Trophoblast cell (in vitro differentiated cells and primary cell): ENCODE measurements around the gene CLEC16A.

Source experiments
- DNase-seq, 2 donors: peaks; one replicate each; pipeline ENCODE4 v3.0.0-alpha.2; 2016
- H2AFZ ChIP-seq: 2 replicates; pipeline ENCODE4 v1.6.1; 2013; ENCODE audit warnings: low read length, moderate library complexity, mild to moderate bottlenecking; ENCODE audit not compliant: insufficient read depth, poor library complexity
- H2AK5ac ChIP-seq: 2 replicates; pipeline ENCODE4 v1.6.1; 2013; ENCODE audit warnings: mild to moderate bottlenecking, low read length
- H2BK120ac ChIP-seq: 2 replicates; pipeline ENCODE4 v1.6.1; 2013; ENCODE audit warnings: low read length, mild to moderate bottlenecking, moderate library complexity; ENCODE audit not compliant: insufficient read depth, poor library complexity
- H2BK12ac ChIP-seq: 2 replicates; pipeline ENCODE4 v1.6.1; 2013; ENCODE audit warnings: mild to moderate bottlenecking, low read length, moderate library complexity
- H2BK5ac ChIP-seq: 2 replicates; pipeline ENCODE4 v1.6.1; 2013; ENCODE audit warnings: low read length, low read depth, moderate library complexity, mild to moderate bottlenecking; ENCODE audit not compliant: poor library complexity
- H3K14ac ChIP-seq: 2 replicates; pipeline ENCODE4 v1.6.1; 2013; ENCODE audit warnings: mild to moderate bottlenecking, low read length
- H3K18ac ChIP-seq: 2 replicates; pipeline ENCODE4 v1.6.1; 2013; ENCODE audit warnings: mild to moderate bottlenecking, low read length
- H3K23ac ChIP-seq: 2 replicates; pipeline ENCODE4 v1.6.1; 2013; ENCODE audit warnings: low read length
- H3K27ac ChIP-seq: 2 replicates; pipeline ENCODE4 v1.5.1; 2013; ENCODE audit warnings: low read depth, mild to moderate bottlenecking, inconsistent platforms, low read length, moderate library complexity
- H3K27me3 ChIP-seq: 2 replicates; pipeline ENCODE4 v1.6.1; 2013; ENCODE audit warnings: inconsistent platforms, mild to moderate bottlenecking, low read length, moderate library complexity; ENCODE audit not compliant: insufficient read depth
- H3K36me3 ChIP-seq, 2 experiments: 1 replicate in 1 of 2; 2 replicates in 1 of 2; pipeline ENCODE4 v1.6.1; 2013; ENCODE audit warnings: low read length in 2 of 2, mild to moderate bottlenecking in 2 of 2, moderate library complexity in 1 of 2; ENCODE audit not compliant: insufficient read depth in 2 of 2, control insufficient read depth in 1 of 2
- H3K4ac ChIP-seq: 2 replicates; pipeline ENCODE4 v1.6.1; 2013; ENCODE audit warnings: low read depth, mild to moderate bottlenecking, low read length, moderate library complexity
- H3K4me1 ChIP-seq, 2 experiments: 1 replicate in 1 of 2; 2 replicates in 1 of 2; pipeline ENCODE4 v1.6.1; 2013; ENCODE audit warnings: low read length in 2 of 2, mild to moderate bottlenecking in 2 of 2, moderate library complexity in 1 of 2; ENCODE audit not compliant: insufficient read depth in 2 of 2, control insufficient read depth in 1 of 2
- H3K4me2 ChIP-seq: 2 replicates; pipeline ENCODE4 v1.6.1; 2013; ENCODE audit warnings: inconsistent platforms, mild to moderate bottlenecking, low read length, moderate library complexity
- H3K4me3 ChIP-seq: 2 replicates; pipeline ENCODE4 v1.5.1; 2013; ENCODE audit warnings: mild to moderate bottlenecking, low read depth, low read length, inconsistent platforms
- H3K79me1 ChIP-seq: one replicate; pipeline ENCODE4 v1.6.1; 2013; ENCODE audit warnings: low read length
- H3K79me2 ChIP-seq: 2 replicates; pipeline ENCODE4 v1.6.1; 2013; ENCODE audit warnings: low read length, mild to moderate bottlenecking; ENCODE audit not compliant: control insufficient read depth, insufficient read depth, poor library complexity
- H3K9ac ChIP-seq: 2 replicates; pipeline ENCODE4 v1.6.1; 2013; ENCODE audit warnings: mild to moderate bottlenecking, low read length
- H3K9me3 ChIP-seq: 2 replicates; pipeline ENCODE4 v1.6.1; 2013; ENCODE audit warnings: low read depth, mild to moderate bottlenecking, control low read depth, inconsistent platforms, low read length; ENCODE audit not compliant: insufficient read depth
- H4K12ac ChIP-seq: 2 replicates; pipeline ENCODE4 v1.6.1; 2013; ENCODE audit warnings: low read depth, mild to moderate bottlenecking, low read length, moderate library complexity
- H4K8ac ChIP-seq: 2 replicates; pipeline ENCODE4 v1.6.1; 2013; ENCODE audit warnings: low read depth, mild to moderate bottlenecking, low read length, moderate library complexity
- H4K91ac ChIP-seq: one replicate; pipeline ENCODE4 v1.6.1; 2013; ENCODE audit warnings: low read depth, mild to moderate bottlenecking, low read length, moderate library complexity
- WGBS: extraction: QIAGEN DNeasy Blood & Tissue Kit; methylation state at CpG from one replicate; pipeline ENCODE4 v1.1.7; 2013; ENCODE audit warnings: missing lambda C conversion rate; ENCODE audit not compliant: insufficient read length, insufficient coverage; ENCODE audit errors: extremely low coverage; 5-methylcytosine and 5-hydroxymethylcytosine counted together

CLEC16A gene

GRCh38 chr16:11005611-11005975, 61.2 kb downstream of the CLEC16A start:
- Histone ChIP-seq H3K9ac (no peak overlapping the region), H2BK12ac (no peak overlapping the region), H4K91ac (no peak overlapping the region), H3K23ac (no peak overlapping the region), H3K27ac (no peak overlapping the region), H2AFZ (no peak overlapping the region), H2AK5ac (no peak overlapping the region), H2BK120ac (no peak overlapping the region), H3K4me2 (no peak overlapping the region), H3K36me3 (peaks cover 8 to 10% of the 10 kb centered on the region in 2 experiments), H3K9me3 (no peaks in the 10 kb centered on the region), H3K79me1 (no peaks in the 10 kb centered on the region), H2BK5ac (no peak overlapping the region), H3K14ac (no peak overlapping the region), H3K27me3 (no peaks in the 10 kb centered on the region), H4K12ac (no peak overlapping the region), H3K4ac (no peak overlapping the region), H4K8ac (no peak overlapping the region), H3K18ac (no peak overlapping the region), H3K4me1 (peaks cover 0 to 2% of the 10 kb centered on the region in 2 experiments), H3K4me3 (no peak overlapping the region), H3K79me2 (no peaks in the 10 kb centered on the region)
- DNase-seq = no peak
- no CpG with 5 or more reads among the region's 4 CpGs for WGBS

DNA sequence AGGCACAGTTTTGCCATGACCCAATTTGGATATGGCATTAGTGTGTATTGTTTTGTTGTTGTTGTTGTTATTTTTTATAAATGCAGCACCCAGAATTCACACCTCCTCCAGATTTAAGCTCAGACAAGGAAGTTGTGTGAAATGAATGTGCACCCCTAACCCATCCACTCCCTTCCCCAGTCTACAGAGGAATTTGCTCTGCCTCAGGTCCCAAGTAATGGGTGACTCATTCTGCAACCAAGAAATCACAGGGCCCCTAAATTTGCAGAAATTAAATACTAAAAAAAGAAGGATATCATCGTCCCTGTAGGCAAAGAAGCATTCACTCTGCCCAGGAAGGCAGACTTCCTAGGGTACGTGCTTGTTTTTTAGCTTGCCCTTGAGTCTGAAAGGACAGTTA, 62.3 kb downstream of the CLEC16A start:
- Histone ChIP-seq H3K14ac (no peak overlapping the region), H3K4me3 (no peak overlapping the region), H2AK5ac (no peak overlapping the region), H4K12ac (no peak overlapping the region), H3K79me1 (no peaks in the 10 kb centered on the region), H3K79me2 (no peaks in the 10 kb centered on the region), H3K36me3 (peaks cover 8 to 10% of the 10 kb centered on the region in 2 experiments), H3K4ac (no peak overlapping the region), H4K8ac (no peak overlapping the region), H3K27ac (no peak overlapping the region), H2BK120ac (no peak overlapping the region), H4K91ac (no peak overlapping the region), H2BK12ac (no peak overlapping the region), H3K4me1 (peaks cover 0 to 2% of the 10 kb centered on the region in 2 experiments), H3K18ac (no peak overlapping the region), H3K27me3 (no peaks in the 10 kb centered on the region), H3K23ac (no peak overlapping the region), H3K9me3 (no peaks in the 10 kb centered on the region), H2AFZ (no peak overlapping the region), H2BK5ac (no peak overlapping the region), H3K4me2 (no peak overlapping the region), H3K9ac (no peak overlapping the region)
- DNase-seq = no peak
- no CpG with 5 or more reads among the region's 2 CpGs for WGBS

DNA sequence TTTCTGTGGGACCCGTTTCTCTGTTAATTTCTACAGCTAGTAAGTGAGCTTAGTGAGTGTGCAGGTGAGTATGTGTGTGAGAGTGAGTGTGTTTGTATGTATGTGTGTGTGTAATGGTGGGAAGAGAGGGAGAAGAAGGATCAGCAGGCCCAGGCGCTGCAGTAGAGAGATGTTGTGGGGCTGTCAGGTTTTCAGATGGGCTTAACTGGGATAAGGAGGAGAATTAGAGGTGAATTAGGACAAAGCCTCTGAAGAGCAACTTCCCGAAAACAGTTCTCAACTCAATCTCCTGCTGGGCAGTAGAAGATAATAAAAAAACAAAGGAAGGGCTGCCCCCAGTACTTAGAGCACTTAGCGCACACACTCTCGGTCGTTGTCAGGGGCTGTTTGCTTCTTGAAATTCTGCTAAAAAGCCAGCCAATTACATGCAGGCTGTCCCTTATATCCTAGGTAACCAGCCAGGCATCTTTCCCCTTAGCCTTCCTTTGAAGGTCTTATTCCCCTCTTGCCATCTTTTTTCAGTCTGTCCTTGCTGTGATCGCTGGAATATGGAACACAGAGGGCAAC, 63.4 kb downstream of the CLEC16A start:
- Histone ChIP-seq H4K8ac (no peak overlapping the region), H2BK12ac (no peak overlapping the region), H3K27me3 (no peaks in the 10 kb centered on the region), H3K14ac (no peak overlapping the region), H3K4me2 (no peak overlapping the region), H3K4ac (no peak overlapping the region), H3K23ac (no peak overlapping the region), H2AK5ac (no peak overlapping the region), H2AFZ (no peak overlapping the region), H3K4me1 (peaks cover 0 to 2% of the 10 kb centered on the region in 2 experiments), H3K79me1 (no peaks in the 10 kb centered on the region), H3K9ac (peak overlapping the region; percentile 71), H3K9me3 (no peaks in the 10 kb centered on the region), H2BK5ac (no peak overlapping the region), H4K12ac (no peak overlapping the region), H3K79me2 (no peaks in the 10 kb centered on the region), H3K36me3 (peaks cover 8 to 11% of the 10 kb centered on the region in 2 experiments), H2BK120ac (no peak overlapping the region), H3K18ac (no peak overlapping the region), H3K27ac (no peak overlapping the region), H4K91ac (no peak overlapping the region), H3K4me3 (no peak overlapping the region)
- WGBS = no CpG with 5 or more reads among the region's 7 CpGs
- DNase-seq = no peak

DNA sequence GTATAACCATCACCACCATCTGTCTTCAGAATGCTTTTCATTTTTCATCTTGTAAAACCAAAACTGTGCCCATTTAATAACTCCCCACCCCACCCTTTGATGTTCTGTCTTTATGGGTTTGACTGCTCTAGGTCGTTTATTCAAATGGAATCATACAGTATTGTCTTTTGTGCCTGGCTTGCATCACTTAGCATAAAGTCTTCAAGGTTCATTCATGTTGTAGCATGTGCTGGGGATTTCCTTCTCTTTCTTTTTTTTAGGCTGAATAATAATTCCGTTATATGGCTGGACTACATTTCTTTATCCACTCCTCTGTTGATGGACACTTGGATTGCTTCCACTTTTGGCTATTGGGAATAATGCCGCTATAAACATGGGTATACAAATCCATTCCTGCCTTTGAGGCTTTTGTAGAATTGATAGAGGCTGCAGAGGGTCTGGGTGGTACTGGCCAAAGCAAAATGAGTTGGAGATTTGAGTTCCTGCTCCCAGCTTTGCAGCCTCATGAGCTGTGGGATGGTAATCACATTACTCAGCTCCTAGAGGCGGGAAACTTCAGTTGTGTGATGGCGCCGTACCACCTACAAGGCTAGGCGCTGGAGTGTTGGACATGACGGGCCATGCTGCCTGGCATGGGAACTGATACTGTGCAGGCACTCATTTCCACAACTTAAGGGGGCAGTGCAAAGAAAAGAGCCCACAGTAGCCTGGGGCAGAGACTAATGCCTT, 64.8 kb downstream of the CLEC16A start:
- Histone ChIP-seq H4K8ac (no peak overlapping the region), H3K4ac (no peak overlapping the region), H2AK5ac (no peak overlapping the region), H3K23ac (no peak overlapping the region), H3K14ac (no peak overlapping the region), H3K27me3 (no peaks in the 10 kb centered on the region), H3K79me1 (no peaks in the 10 kb centered on the region), H4K91ac (no peak overlapping the region), H3K9me3 (no peaks in the 10 kb centered on the region), H3K4me1 (peaks cover 0 to 2% of the 10 kb centered on the region in 2 experiments), H3K79me2 (no peaks in the 10 kb centered on the region), H4K12ac (no peak overlapping the region), H3K18ac (no peak overlapping the region), H3K36me3 (peaks cover 4 to 6% of the 10 kb centered on the region in 2 experiments), H2BK5ac (no peak overlapping the region), H2BK12ac (no peak overlapping the region), H3K4me3 (no peak overlapping the region), H2BK120ac (no peak overlapping the region), H3K4me2 (no peak overlapping the region), H3K27ac (no peak overlapping the region), H2AFZ (no peak overlapping the region), H3K9ac (no peak overlapping the region)
- no peak for DNase-seq
- WGBS = no CpG with 5 or more reads among the region's 8 CpGs
